Breast epithelium (tissue), 4 donors: ENCODE results near the gene COA1. TPM values are rescaled to one million over a fixed set of nuclear protein-coding genes. Genes with fewer than 3 reads are reported as not detected.
"Not testable (repeated sequence)": the region's sequence is repeated elsewhere in the genome, so short reads cannot be mapped to it uniquely, and the experiment has no call there.

Experiments used
- DNase-seq, 2 donors: peaks; one replicate each; pipeline ENCODE4 v3.0.0-alpha.2; 2019; ENCODE audit warnings: low spot score in 2 of 2
- H3K27ac ChIP-seq, 2 donors: fragments of 200-600 bp; sonication (generic) in 1 of 2; one replicate each; pipeline ENCODE4 v1.5.1; 2016 to 2019; ENCODE audit warnings: mild to moderate bottlenecking in 1 of 2
- H3K27me3 ChIP-seq, 2 donors: fragments of 200-600 bp; sonication (generic) in 1 of 2; one replicate each; pipeline versions ENCODE4 v1.5.1 to v1.6.0; 2017 to 2019; ENCODE audit warnings: control low read depth in 1 of 2, mild to moderate bottlenecking in 1 of 2
- H3K36me3 ChIP-seq: fragments of 200-600 bp; one replicate; pipeline ENCODE4 v1.5.1; 2019
- H3K4me1 ChIP-seq, 2 donors: fragments of 200-600 bp; sonication (generic); one replicate each; pipeline ENCODE4 v1.5.1; 2016 to 2019; ENCODE audit warnings: control low read depth in 1 of 2
- H3K4me3 ChIP-seq, 3 donors: fragments of 200-600 bp; sonication (generic); 1 replicate in 2 of 3; 2 replicates in 1 of 3; pipeline ENCODE4 v1.5.1; 2016 to 2019; ENCODE audit warnings: mild to moderate bottlenecking in 3 of 3, moderate library complexity in 2 of 3
- H3K9me3 ChIP-seq, 2 donors: fragments of 200-600 bp; sonication (generic) in 1 of 2; one replicate each; pipeline ENCODE4 v1.5.1; 2016 to 2019; ENCODE audit warnings: control low read depth in 1 of 2
- POLR2A ChIP-seq: fragments of 450-650 bp; IDR thresholded peaks from one replicate; pipeline ENCODE4 v1.6.1; 2016; ENCODE audit warnings: antibody characterized with exemption, mild to moderate bottlenecking, moderate library complexity
- POLR2AphosphoS5 ChIP-seq, 3 donors: sonication (generic); formaldehyde crosslinking; IDR thresholded peaks; one replicate each; pipeline ENCODE4 v1.6.1; 2017; ENCODE audit warnings: antibody characterized with exemption in 3 of 3
- intact Hi-C: fragments of 100-400 bp; cut with DNase I; formaldehyde crosslinking; loops from one replicate; pipeline ENCODE4 v1.15.1; 2023; ENCODE audit warnings: low total_unique reads
- total RNA-seq, 3 donors: library from RNA; depleted of rRNA; stranded (reverse); fragments of >200 nt; gene quantifications; one replicate each; pipeline ENCODE4 v1.1.0, GENCODE V29; 2016
- TF ChIP-seq, protein P1 (sequence below), 3 donors: fragments of 450-650 bp; IDR thresholded peaks; one replicate each; pipeline ENCODE4 v1.5.1; 2016 to 2017; ENCODE audit warnings: antibody characterized with exemption in 3 of 3, mild to moderate bottlenecking in 3 of 3, moderate library complexity in 3 of 3

Gene COA1, protein sequence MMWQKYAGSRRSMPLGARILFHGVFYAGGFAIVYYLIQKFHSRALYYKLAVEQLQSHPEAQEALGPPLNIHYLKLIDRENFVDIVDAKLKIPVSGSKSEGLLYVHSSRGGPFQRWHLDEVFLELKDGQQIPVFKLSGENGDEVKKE
- 10 to 100 TPM; 39.0 to 94.3 (median 91.4) TPM for total RNA-seq

DNA sequence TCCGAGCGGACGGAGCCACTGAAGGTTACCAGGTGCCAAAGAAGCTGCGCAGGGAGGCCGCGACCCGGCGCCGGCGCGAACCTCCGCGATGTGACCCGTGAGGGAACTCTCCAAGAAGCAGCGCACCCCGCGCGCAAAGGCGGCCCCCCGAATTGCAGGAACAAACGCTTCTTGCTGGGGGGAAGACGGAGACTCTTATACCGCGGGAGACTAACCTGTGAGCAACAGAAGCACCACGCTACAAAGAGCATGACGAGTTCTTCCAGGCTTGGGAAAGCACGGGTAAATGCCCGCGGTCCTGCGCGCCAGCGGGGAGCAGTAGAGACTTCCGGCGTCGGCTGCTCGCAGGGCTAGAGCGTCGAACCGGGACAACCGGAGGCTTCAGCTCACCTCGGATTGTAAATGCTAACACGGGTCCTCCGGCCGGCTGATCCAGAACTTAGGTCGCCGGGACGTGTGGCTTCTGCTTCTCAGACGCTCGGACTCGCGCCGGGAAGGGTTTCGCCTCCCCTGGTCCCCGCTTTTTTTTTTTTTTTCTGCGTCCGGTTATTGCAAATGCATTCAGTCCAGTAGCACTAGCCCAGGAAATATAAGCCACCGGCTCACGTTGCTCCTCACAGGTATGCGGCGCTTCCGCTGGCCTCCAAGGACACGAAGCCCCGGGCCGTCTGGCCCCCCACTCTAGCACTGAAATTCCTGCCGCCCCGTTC lies at the start of gene COA1:
Gene COA1, minus strand, starts transcription at position 310 of the 710 bp plus-strand sequence. CDS start 80,909 bp downstream, outside the sequence.
- peak; percentile 67 to 79 for DNase-seq
- TF ChIP-seq, protein P1, sequence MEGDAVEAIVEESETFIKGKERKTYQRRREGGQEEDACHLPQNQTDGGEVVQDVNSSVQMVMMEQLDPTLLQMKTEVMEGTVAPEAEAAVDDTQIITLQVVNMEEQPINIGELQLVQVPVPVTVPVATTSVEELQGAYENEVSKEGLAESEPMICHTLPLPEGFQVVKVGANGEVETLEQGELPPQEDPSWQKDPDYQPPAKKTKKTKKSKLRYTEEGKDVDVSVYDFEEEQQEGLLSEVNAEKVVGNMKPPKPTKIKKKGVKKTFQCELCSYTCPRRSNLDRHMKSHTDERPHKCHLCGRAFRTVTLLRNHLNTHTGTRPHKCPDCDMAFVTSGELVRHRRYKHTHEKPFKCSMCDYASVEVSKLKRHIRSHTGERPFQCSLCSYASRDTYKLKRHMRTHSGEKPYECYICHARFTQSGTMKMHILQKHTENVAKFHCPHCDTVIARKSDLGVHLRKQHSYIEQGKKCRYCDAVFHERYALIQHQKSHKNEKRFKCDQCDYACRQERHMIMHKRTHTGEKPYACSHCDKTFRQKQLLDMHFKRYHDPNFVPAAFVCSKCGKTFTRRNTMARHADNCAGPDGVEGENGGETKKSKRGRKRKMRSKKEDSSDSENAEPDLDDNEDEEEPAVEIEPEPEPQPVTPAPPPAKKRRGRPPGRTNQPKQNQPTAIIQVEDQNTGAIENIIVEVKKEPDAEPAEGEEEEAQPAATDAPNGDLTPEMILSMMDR (IDR thresholded peaks at IDR 0.05) = peak in 1 of 3 donors; percentile 11
- no peak for TF ChIP-seq POLR2A
- TF ChIP-seq POLR2AphosphoS5 (IDR thresholded peaks at IDR 0.05) = peak; percentile 27 to 58 (median 44)

DNA sequence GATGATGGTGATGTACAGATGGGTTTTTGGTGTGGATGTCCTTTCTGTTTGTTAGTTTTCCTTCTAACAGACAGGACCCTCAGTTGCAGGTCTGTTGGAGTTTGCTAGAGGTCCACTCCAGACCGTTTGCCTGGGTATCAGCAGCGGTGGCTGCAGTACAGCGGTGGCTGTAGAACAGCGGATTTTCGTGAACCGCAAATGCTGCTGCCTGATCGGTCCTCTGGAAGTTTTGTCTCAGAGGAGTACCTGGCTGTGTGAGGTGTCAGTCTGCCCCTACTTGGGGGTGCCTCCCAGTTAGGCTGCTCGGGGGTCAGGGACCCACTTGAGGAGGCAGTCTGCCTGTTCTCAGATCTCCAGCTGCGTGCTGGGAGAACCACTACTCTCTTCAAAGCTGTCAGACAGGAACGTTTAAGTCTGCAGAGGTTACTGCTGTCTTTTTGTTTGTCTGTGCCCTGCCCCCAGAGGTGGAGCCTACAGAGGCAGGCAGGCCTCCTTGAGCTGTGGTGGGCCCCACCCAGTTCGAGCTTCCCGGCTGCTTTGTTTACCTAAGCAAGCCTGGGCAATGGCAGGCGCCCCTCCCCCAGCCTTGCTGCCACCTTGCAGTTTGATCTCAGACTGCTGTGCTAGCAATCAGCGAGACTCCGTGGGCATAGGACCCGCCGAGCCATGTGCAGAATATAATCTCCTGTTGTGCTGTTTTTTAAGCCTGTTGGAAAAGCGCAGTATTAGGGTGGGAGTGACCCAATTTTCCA lies 49.1 kb upstream of the COA1 start:
- H3K4me1 ChIP-seq, intact Hi-C loops, H3K4me3 ChIP-seq, H3K27ac ChIP-seq, DNase-seq, H3K9me3 ChIP-seq, H3K27me3 ChIP-seq, H3K36me3 ChIP-seq: not testable (repeated sequence)

More for the DNA sequence above, at the start of gene COA1:
- H3K27ac ChIP-seq = peak within 1 kb of the TSS; percentile 84 to 87
- H3K36me3 ChIP-seq = no peaks in the 10 kb centered on the region
- no peaks in the 10 kb centered on the region for H3K9me3 ChIP-seq
- peaks cover 0 to 10% of the 10 kb centered on the region in 2 donors for H3K4me1 ChIP-seq
- intact Hi-C loops = no loop called here
- H3K4me3 ChIP-seq = peak within 1 kb of the TSS; percentile 63 to 97 (median 87)
- H3K27me3 ChIP-seq = no peaks in the 10 kb centered on the region

DNA sequence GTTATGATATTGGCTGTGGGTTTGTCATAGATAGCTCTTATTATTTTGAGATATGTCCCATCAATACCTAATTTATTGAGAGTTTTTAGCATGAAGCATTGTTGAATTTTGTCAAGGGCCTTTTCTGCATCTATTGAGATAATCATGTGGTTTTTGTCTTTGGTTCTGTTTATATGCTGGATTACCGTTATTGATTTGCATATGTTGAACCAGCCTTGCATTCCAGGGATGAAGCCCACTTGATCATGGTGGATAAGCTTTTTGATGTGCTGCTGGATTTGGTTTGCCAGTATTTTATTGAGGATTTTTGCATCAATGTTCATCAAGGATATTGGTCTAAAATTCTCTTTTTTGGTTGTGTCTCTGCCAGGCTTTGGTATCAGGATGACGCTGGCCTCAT lies 45.9 kb upstream of the COA1 start:
- DNase-seq, H3K4me1 ChIP-seq, intact Hi-C loops, H3K9me3 ChIP-seq, H3K4me3 ChIP-seq, H3K36me3 ChIP-seq, H3K27ac ChIP-seq, H3K27me3 ChIP-seq: not testable (repeated sequence)

DNA sequence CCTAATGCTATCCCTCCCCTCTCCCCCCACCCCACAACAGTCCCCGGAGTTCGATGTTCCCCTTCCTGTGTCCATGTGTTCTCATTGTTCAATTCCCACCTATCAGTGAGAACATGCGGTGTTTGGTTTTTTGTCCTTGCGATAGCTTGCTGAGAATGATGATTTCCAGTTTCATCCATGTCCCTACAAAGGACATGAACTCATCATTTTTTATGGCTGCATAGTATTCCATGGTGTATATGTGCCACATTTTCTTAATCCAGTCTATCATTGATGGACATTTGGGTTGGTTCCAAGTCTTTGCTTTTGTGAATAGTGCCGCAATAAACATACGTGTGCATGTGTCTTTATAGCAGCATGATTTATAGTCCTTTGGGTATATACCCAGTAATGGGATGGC lies 43.9 kb upstream of the COA1 start:
- H3K9me3 ChIP-seq, H3K36me3 ChIP-seq, H3K27me3 ChIP-seq, intact Hi-C loops, H3K4me3 ChIP-seq, H3K4me1 ChIP-seq, H3K27ac ChIP-seq, DNase-seq: not testable (repeated sequence)

DNA sequence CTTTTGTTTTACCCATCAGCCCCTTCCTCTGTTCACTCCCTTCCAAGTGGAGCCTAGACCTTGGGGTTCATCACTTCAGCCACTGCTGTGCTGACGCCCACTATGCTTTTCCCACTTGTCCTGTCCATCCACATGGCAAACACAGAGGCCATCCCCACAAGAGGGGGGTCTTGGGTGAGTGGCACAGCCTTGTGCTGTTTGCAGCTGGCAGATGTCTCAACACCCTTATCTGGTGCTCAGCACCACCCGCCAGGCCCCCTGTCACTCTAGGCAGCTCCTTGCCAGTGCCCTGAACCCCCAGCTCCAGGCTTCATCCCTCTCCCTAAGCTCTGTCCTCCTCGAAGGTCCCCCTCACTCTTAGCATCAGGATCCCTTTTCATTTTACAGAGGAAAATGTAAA lies 42.2 kb upstream of the COA1 start:
- Histone ChIP-seq H3K27ac (no peak overlapping the region), H3K9me3 (no peaks in the 10 kb centered on the region), H3K4me1 (no peaks in the 10 kb centered on the region), H3K36me3 (no peaks in the 10 kb centered on the region), H3K4me3 (no peak overlapping the region), H3K27me3 (no peaks in the 10 kb centered on the region)
- intact Hi-C loops = no loop called here
- no peak for DNase-seq
- TF ChIP-seq POLR2A = no peak
- TF ChIP-seq, protein P1 (IDR thresholded peaks at IDR 0.05) = no peak
- TF ChIP-seq POLR2AphosphoS5 (IDR thresholded peaks at IDR 0.05) = no peak

DNA sequence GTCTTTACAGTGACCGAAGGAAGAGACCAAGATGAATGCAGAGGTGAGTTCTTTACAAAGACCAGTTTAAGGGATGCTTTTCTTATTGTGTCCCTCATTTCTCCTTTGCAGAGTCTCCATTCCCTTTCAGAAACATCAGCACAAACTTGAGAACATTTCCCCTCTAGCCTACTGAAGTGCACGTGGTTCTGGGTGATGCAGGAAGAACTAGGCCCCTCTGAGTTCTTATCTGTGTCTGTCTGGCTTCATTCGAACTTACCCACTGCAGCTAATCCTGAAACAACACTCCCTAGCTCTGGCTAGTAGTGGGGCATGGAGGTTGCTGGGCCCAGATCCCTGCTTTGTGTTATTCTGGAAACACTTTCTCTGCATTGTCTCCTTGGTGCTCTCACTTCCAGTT lies 41.8 kb upstream of the COA1 start:
- Histone ChIP-seq H3K27me3 (no peaks in the 10 kb centered on the region), H3K27ac (no peak overlapping the region), H3K4me1 (no peaks in the 10 kb centered on the region), H3K4me3 (no peak overlapping the region), H3K9me3 (no peaks in the 10 kb centered on the region), H3K36me3 (no peaks in the 10 kb centered on the region)
- intact Hi-C loops = no loop called here
- no peak for TF ChIP-seq POLR2AphosphoS5 (IDR thresholded peaks at IDR 0.05)
- no peak for DNase-seq
